HL-60/S4 treated with phorbol 12-myristate 13-acetate at 8.2 ng/mL for 4 days and 3 days (cell line): ENCODE measurements around the gene CTDSP1.

Source experiments
- in situ Hi-C: fragments of 300-500 bp; cut with MboI; formaldehyde crosslinking; loops from 2 replicates; pipeline ENCODE4 v1.15.0; 2022; ENCODE audit warnings: low sequenced_read_pairs

The CTDSP1 gene

GRCh38 chr2:218397820-218398436 lies 1.7 kb upstream of the CTDSP1 start:
- in situ Hi-C loops, result loop anchor here (10.0 kb wide), 1 partner anchor 113 kb away; no protein-coding TSS in a partner anchor

GRCh38 chr2:218398437-218399390 lies 954 bp upstream of the CTDSP1 start:
- in situ Hi-C loops, result loop anchor here (10.0 kb wide), 1 partner anchor 114 kb away; no protein-coding TSS in a partner anchor

- in situ Hi-C loops, result no loop called here
Observed at GRCh38 chr2:218400167-218400929, 680 bp downstream of the CTDSP1 start.

GRCh38 chr2:218400930-218401881 lies 1.5 kb downstream of the CTDSP1 start:
- in situ Hi-C loops, result no loop called here

- in situ Hi-C loops, result no loop called here
Observed at GRCh38 chr2:218401890-218402289, 2.2 kb downstream of the CTDSP1 start.

- in situ Hi-C loops, result no loop called here
Observed at GRCh38 chr2:218402491-218402901, 2.8 kb downstream of the CTDSP1 start.

- in situ Hi-C loops, result no loop called here
Observed at GRCh38 chr2:218402911-218403411, 3.3 kb downstream of the CTDSP1 start.

GRCh38 chr2:218403810-218404209 lies 4.1 kb downstream of the CTDSP1 start:
- in situ Hi-C loops, result no loop called here

GRCh38 chr2:218404351-218405085 lies 4.8 kb downstream of the CTDSP1 start:
- in situ Hi-C loops, result no loop called here

- in situ Hi-C loops, result no loop called here
Observed at GRCh38 chr2:218405086-218405745, 5.5 kb downstream of the CTDSP1 start.

GRCh38 chr2:218405746-218406208 lies 6.1 kb downstream of the CTDSP1 start:
- in situ Hi-C loops, result no loop called here

- in situ Hi-C loops, result no loop called here
Observed at GRCh38 chr2:218406209-218406948, 6.7 kb downstream of the CTDSP1 start.

GRCh38 chr2:218406949-218407618 lies 7.4 kb downstream of the CTDSP1 start:
- in situ Hi-C loops, result no loop called here

- in situ Hi-C loops, result no loop called here
Observed at GRCh38 chr2:218407717-218408116, 8.0 kb downstream of the CTDSP1 start.

GRCh38 chr2:218418321-218418716 lies 18.7 kb downstream of the CTDSP1 start:
- in situ Hi-C loops, result no loop called here

- in situ Hi-C loops, result no loop called here
Observed at GRCh38 chr2:218418717-218419458, 19.2 kb downstream of the CTDSP1 start, which contains the start of gene VIL1. VIL1 (plus strand) TSS chr2:218419123; CDS start chr2:218423779, 4,656 bp downstream.
